Medulla oblongata (tissue), 1 donor: ENCODE results near the gene ENGASE.
"Not testable (repeated sequence)": the region's sequence is repeated elsewhere in the genome, so short reads cannot be mapped to it uniquely, and the experiment has no call there.

ENCODE experiments used
- DNase-seq: peaks from one replicate; pipeline ENCODE4 v3.0.0-alpha.2; 2015; ENCODE audit errors: extremely low spot score

ENGASE gene, protein sequence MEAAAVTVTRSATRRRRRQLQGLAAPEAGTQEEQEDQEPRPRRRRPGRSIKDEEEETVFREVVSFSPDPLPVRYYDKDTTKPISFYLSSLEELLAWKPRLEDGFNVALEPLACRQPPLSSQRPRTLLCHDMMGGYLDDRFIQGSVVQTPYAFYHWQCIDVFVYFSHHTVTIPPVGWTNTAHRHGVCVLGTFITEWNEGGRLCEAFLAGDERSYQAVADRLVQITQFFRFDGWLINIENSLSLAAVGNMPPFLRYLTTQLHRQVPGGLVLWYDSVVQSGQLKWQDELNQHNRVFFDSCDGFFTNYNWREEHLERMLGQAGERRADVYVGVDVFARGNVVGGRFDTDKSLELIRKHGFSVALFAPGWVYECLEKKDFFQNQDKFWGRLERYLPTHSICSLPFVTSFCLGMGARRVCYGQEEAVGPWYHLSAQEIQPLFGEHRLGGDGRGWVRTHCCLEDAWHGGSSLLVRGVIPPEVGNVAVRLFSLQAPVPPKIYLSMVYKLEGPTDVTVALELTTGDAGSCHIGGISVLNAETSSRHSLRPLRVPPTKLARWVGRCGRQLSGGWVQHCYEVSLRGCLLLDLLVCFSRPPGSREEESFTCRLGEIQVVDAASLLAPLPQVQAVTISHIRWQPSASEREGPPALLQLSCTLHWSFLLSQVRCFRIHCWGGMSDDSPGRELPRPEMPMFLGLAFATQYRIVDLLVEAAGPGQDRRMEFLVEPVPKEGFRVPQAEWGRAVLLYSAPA

DNA sequence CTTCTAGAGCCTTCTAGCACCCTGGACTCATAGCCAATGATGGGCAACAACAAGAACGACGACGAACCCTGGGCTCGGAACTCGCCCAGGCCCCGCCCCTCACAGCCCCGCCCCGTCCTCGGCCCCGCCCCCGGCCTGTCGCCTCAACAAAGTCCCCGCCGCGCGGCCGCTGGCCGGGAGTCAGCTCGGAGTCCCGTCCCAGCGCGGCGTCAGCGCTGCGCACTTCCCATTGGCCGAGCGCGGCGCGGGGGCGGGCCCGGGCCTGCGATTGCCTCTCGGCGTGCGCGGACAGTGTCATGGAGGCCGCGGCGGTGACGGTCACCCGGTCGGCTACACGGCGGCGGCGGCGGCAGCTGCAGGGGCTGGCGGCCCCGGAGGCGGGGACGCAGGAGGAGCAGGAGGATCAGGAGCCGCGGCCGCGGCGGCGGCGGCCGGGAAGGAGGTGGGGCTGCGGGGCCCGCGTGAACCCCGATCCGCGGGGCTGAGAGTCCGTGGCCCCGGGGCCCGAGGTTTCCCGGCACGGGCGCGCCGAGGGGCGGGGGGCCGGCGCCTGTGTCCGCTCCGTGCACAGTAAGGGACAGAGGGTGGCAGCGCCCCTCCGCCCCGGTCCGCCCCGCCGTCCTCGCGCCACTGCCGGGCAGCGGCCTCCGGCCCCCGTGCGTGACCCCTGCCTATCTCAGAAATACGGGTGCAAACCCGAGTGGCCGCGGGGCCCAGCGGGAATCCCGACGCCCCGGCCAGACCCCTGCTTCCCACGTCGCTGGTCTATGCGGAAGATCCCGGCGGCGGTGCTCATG lies at the start of gene ENGASE:
TSS of gene ENGASE (plus strand) at position 176 of the 797 bp plus-strand sequence. CDS start at position 297, 121 bp downstream.
- DNase-seq, result peak; percentile 96

DNA sequence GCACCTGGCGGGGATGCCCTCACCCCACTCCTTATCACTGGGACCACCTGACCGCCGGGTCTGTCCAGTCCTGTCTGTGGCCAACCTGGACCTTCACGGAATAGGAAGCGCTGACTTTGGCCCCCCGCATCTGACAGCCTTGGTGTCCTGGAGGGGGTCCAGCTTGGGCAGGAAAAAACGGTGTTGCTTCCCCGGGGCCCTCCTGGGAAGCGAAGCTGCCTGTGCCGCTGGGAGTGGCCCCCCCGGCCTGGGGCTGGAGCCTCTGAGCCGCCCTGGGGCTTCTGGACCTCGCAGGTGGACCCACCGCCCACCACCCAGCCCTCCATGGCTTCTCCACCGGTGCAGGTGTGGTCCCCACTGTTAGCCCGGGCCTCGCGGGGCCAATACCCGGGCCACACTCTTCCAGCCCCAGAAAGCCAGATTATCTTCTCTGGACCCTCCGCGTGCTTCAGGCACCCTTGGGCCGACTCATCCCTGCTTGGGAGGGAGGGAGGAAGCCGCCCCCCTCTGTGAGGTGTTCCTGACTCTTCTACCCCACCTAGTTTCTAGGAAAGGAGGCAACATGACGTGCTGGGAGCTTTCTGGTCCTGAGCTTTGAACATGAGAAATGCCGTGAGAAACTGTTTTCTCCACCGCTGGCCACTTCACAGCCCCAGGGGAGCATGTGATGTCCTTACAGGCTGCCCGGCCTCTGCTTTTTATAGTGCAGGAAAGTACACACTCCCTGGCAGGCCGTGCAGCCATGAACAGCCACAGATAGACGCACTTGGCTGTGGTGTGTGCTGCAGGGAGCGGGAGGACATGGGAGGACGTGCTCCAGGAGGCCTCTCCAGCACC lies 49.5 kb upstream of the ENGASE start:
- no peak for DNase-seq

DNA sequence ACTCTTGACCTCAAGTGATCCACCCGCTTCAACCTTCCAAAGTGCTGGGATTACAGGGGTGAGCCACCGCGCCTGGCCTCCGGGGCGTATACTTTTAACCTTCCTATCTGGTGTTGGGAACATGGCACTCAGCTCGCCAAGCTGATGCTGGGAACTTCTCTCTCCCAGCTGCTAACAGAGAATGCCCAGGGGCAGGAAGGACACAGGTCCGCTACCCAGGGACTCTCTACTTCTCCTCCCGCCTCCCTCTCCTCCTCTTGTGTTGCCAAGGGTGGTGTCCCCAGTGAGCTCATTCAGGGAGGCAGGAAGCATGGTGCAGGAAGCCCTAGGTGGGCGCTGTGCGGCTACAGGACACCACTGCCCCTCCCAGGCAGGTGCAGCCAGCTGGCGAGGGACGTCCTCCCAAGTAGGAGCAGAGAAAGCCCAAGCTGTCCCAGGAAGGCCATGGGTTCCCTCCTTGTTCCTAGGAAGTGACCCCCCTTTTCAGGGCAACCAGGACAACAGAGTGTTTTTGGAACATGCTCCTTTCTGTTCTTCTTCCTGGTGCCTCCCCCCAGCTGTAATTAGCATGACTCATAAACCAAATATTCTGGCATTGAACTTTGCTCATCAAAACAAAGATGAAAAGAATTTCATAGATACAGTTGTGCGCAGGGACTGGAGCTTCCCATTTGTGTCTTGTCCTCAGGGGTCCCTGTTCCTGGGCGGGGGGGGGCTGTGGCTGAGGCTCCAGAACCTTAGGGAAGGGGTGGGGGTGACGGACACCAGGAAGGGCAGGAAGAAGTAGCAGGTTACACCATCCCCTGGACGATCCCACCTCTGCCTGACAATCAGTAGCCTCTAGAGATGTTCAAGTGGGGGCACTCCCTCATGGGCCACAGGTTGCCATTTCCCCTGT lies 48.0 kb upstream of the ENGASE start:
- DNase-seq, result no peak

DNA sequence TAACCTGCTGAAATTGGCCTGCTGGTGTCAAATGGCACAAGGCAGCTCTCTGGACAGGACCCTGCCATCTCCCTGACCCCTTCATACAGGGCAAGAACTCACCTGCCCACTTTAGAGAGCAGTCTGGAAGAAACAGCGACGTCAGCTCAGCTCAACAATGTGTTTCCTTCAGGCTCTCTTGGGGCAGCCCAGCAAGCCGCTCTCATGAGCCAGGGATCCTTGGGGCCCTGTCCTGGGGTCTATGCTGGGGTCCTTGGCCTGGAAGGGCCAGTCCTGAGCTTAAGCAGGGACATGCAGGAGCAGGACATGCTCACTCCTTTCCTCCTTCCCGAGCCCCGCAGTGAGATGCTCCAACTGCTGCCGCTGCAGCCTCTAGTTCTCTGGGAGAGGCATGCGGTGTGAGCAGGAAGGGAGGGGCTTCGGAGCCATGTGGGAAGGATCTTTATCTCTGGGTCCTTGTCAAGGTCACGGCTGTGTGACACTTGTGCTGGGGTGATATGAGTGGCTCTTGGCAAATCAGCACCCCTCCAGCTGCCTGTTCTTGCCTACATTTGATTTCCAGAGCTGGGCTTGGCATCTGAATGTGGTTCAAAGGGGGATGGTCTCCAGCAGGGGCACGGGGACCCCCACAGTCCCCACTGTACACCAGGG lies 47.2 kb upstream of the ENGASE start:
- DNase-seq, result no peak

DNA sequence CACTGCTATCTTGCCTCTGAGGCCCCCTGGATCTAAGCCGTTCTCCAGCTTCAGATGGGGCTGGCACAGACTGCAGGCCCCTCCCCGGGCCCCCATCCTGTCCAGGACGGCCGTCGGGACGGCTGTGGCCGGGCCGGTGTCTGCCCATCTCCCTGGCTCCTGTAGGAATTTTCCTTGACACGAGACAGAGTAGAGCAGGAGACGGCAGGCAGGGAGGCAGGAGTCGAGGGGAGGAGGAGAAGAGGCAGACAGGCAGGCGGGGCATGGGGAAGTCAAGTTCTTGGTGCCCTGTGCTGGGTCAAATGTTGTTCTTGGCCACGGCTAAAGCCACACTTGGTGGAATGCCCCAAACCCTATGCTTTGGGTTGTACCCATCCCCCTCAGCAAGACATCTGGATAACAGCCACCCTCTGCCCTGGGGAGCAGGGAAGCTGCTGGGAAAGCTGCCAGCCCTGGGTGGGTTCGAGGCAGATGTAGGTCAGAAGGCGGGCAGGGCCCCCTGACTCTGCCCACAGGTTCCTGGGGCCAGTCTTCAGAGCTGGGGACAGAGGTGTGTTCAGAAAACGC lies 46.6 kb upstream of the ENGASE start:
- no peak for DNase-seq

DNA sequence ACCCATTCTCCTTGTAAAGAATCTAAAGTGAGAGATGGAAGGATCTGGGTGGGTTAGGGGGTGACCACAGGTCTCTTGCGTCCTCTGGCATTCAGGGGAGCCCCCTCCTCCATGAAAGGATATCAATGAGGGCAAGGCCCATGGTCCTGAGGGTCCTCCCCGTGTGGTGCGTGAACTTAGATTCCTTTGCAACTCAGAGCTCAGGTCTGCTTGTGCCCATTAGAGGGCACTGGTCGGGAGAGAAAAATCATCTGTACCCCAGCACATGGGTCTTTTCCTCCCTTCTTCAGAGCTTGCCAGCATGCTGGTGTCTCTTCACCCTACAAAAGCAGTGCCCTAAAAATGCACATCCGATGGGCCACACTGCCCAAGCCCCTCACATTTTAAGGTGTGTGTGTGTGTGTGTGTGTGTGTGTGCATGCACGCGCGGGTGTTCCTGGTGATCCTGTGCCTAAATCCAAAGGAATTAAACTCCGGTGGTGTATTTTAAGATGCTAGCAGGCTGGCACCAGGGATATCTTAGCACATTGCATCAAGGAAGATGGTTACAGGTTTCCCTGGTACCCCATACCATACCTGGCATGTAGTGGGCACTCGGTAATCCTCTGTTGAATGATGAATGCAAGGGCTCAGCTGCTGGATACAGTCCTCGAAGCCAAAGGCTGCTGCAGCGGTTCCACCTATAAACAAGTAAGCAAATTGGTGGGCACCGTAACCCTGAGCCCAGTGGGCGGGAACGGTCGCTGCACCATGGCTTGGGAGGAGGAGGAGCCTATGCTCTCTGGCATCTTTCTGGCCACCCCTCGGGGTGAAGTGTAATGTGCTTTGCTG lies 45.9 kb upstream of the ENGASE start:
- no peak for DNase-seq

DNA sequence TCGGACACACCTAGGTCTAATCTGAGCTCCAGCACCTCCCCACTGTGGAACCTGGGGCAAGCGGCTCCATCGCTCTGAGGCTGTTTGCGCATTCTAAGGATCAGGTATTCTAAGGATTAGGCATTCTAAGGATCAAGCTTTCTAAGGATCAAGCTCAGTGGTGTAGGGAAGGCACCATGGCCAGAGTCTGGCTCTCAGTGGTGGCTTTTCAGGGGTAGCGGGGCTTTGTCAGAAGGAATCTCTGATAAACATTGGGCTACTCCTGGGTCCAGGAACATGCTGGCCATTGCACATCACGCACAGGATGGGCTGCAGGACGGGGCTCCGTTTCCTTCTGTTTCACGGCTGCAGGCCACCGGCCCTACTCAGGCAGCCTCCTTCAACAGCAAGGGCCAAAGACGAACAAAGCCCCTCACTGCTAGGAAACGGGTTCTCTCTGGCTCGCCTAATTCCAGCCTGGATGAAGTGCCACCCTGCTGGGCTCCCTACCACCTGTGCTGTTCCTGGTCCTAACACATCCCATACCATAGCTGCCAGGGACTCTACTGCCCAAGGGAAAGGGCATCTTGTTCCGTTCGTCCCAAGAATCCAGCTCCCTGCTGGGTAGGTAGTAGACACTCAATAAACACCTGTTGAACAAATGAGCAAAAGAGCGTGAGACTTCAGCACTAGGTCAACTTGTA lies 45.2 kb upstream of the ENGASE start:
- DNase-seq, result no peak

DNA sequence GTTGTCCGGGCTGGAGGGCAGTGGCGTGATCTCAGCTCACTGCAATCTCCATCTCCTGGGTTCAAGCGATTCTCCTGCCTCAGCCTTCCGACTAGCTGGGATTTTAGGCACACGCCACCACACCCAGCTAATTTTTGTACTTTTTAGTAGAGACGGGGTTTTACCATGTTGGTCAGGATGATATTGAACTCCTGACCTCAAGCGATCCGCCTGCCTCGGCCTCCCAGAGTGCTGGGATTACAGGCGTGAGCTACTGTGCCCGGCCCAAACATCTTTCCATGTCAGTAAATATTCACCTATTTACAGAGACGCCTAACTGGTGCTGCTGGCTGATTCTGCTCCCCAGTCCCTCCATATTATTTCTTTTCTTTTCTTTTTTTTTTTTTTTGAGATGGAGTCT lies 44.0 kb upstream of the ENGASE start:
- not testable (repeated sequence) for DNase-seq

DNA sequence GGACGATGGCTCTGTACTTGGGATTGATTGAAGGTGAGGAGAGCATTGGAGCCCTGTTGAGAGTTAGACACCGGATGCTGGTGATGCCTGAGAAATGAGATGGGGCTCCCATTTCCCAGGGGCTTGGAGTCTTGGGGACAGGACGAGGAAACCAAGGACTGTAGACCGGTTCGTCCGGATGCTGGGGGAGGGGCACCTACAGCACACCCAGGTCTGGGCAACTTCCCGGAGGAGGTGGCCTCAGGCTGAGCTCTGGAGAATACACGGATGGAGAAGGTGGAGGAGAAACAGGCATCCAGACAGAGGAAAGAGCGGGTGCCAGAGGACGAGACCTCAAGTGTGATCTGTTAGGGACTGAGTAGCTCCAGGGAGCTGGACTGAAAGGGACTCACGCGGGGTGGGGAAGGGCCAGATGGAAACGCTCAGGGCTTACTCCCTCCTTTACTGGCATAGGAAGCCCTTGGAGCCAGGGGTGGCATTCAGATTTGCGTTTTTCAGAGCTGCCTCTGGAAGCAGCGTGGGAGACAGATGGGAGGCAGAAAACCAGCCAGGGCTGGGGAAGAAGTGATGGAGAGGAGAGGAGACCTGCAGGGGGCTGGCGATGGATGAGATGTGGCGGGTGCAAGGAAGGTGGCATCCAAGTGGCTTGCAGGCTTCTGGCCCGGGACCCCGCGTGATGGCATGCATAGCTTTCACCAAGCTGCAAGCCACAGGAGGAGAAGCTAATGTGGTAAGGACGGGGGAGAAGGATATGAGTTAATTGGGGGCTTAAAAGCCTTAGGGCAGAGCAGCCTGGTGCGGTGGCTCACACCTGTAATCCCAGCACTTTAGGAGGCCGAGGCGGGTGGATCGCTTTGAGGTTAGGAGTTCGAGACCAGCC lies 42.4 kb upstream of the ENGASE start:
- DNase-seq, result no peak

DNA sequence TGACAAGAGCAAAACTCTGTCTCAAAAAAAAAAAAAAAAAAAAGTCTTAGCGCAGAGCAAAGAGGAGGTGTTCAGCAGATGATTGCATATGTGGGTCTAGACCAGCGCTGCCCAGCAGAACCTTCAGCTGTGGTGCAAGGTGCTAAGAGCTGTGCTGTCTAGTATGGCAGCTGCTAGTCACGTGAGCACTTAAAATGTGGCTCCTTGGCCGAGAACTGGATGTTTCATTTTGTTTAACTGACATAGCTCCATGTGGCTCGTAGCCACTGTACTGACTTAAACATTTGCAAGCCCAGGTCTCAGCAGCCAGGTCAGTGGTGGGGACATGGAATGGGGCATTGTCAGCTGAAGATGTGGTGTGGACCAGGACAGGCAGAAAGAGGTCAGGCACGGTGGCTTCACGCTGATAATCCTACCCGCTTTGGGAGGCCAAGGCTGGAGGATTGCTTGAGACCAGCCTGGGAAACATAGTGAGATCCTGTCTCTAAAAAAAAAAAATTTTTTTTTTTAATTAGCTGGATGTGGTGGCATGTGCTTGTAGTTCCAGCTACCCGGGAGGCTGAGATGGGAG lies 41.5 kb upstream of the ENGASE start:
- no peak for DNase-seq

DNA sequence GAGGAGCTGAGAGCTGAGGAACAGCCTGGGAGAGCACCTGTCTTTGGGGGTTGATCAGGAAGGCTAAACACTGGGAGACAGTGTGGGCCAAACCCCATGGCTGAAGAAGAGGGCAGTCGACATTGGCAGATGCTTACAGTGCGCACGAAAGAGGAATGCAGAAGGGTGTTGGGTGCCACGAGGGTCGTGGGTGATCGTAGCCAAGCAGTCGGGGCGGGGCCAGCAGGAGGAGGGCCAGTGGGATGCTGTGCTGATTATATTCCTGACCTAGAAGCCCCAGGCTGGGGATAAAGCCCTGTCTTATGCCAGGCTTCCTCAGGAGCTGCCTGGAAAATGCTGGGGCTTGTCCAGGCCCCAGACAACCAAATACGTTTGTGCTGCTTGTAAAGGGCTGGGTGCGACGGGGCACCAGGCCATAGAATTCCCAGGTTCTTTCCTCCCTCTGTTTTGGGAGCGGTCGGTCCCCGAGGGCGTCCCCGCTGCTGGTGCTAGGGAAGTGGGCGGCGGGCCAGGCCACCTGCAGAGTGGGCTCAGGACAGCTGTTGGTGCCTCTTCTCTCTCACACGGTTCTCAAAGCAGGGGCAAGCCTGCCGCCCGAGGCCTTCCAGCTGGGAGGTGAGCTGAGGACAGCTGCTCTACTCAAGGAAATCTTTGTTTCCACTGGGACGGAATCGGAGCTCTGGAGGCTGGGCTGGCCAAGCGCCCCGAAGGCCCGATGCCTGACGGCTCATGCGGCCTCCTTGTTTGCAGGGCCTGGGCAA lies 40.7 kb upstream of the ENGASE start:
- peak; percentile 90 for DNase-seq

DNA sequence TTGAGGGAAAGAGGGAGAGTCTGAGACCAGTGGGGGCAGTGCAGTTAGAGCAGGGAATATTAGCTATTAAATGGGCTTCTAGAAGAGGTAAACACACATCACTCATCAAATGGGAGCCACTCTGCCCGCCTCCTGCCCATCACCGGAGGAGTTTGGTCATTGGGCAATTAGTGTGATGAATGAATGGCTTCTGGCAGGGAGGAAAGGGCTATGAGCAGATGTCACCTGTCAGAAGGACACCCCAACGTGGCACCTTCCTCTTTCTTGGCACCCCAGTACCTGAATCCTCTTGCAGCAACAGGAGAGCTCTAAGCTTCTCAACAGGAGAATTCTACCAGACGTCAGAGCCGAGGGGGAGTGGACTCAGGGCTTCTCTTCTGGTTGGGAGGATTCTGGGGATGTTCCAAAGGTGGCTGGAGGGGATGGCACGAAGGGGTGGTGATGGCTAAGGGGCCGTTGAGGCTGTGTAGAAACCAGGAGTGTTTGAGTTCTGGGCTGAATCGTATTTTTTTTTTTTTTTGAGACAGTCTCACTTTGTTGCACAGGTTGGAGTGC lies 39.6 kb upstream of the ENGASE start:
- DNase-seq, result no peak

DNA sequence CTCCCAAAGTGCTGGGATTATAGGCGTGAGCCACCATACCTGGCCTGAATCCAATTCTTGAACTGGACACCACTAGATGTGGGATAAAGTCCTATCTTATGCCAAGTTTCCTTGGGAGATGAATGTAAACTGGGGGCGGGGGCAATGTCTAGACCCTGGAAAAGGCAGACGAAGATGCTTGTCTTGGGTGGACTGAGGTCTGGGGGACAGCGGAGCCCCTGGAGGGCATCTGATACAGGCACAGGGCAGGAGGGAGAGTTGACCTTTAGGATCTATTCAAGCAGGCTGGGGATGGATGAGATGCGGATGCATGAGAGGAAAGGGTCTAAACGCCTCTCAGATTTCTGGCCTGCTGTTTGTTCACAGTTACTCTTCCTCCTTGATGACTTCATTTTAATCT lies 38.9 kb upstream of the ENGASE start:
- DNase-seq, result no peak

DNA sequence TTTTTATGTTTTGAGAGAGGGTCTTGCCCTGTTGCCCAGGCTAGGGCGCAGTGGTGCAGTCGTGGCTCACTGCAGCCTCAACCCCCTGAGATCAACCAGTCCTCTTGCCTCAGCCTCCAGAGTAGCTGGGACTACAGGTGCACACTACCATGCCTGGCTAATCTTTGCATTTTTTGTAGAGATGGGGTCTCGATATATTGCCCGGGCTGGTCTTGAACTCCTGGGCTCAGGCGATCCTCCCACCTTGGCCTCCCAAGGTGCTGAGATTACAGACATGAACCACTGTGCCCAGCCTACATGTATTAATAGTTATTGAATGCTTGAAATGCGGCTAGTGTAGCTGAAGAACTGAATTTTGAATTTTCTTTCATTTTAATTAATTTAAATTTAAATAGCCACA lies 38.4 kb upstream of the ENGASE start:
- no peak for DNase-seq

DNA sequence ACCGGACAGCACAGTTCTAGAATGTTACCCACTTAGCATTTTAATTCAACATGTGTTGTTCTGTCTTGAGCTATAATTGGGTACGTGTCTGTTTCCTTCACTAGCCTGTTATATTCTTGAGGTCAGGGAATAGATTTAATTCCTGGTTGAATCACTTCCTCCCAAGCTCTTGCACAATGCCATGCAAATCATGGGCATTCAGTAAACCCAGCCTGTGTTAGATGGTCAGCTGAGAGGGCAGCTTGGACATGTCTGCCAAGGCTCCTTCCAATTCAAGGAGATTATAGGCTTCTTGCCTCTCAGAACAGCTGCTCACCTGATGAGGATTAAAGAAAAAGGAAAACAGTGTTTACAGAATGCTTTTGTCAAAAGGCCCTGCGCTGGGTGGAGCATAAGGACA lies 38.0 kb upstream of the ENGASE start:
- DNase-seq, result peak; percentile 77
